Right atrium auricular region (tissue), 2 donors: ENCODE results near the gene BPI. TPM values are rescaled to one million over a fixed set of nuclear protein-coding genes. Genes with fewer than 3 reads are reported as not detected.

Experiments
- DNase-seq: peaks from one replicate; pipeline ENCODE4 v3.0.0-alpha.2; 2019; ENCODE audit warnings: low spot score
- H3K27ac ChIP-seq, 2 donors: fragments of 200-600 bp; sonication (generic); 1 replicate in 1 of 2; 2 replicates in 1 of 2; pipeline ENCODE4 v1.5.1; 2016 to 2019
- H3K27me3 ChIP-seq, 2 donors: fragments of 200-600 bp; sonication (generic); one replicate each; pipeline versions ENCODE4 v1.5.1 to v1.6.0; 2017 to 2019
- H3K36me3 ChIP-seq: fragments of 200-600 bp; sonication (generic); one replicate; pipeline ENCODE4 v1.5.1; 2016
- H3K4me1 ChIP-seq, 2 donors: fragments of 200-600 bp; sonication (generic); one replicate each; pipeline versions ENCODE4 v1.5.1 to v1.6.0; 2017 to 2019
- H3K4me3 ChIP-seq, 2 donors: fragments of 200-600 bp; sonication (generic); 1 replicate in 1 of 2; 2 replicates in 1 of 2; pipeline ENCODE4 v1.5.1; 2017 to 2019; ENCODE audit warnings: mild to moderate bottlenecking in 1 of 2, moderate library complexity in 1 of 2
- H3K9me3 ChIP-seq, 2 donors: fragments of 200-600 bp; sonication (generic); one replicate each; pipeline ENCODE4 v1.5.1; 2019
- total RNA-seq, 2 donors: library from RNA; depleted of rRNA; stranded (reverse); fragments of >200 nt; gene quantifications; one replicate each; pipeline ENCODE4 v1.1.0, GENCODE V29; 2016
- TF ChIP-seq, protein P1 (sequence below), 2 donors: fragments of 200-600 bp; sonication (generic); IDR thresholded peaks; one replicate each; pipeline ENCODE4 v1.5.1; 2019; ENCODE audit warnings: antibody characterized with exemption in 2 of 2

Gene BPI
- total RNA-seq, 2 donors from 2014 or later, result not detected

DNA sequence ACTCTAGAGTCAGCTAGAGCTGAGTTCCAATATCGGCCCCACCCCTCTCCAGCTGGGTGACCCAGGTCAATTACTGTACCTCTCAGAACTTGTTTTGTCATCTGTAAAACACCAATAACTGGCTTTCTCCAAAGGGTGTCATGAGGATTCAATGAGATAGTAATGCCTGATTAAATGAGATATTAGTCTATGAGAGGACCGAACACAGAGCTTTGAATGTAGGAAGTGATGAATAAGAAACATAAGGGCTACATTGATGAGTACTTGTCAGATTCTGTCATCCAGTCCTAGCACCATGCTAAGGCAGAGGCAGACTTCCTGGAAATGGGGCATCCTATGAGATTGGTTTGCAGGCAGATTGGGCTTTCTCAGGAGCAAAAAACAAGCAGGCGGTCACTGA, 20.2 kb downstream of the BPI start:
- TF ChIP-seq, protein P1, sequence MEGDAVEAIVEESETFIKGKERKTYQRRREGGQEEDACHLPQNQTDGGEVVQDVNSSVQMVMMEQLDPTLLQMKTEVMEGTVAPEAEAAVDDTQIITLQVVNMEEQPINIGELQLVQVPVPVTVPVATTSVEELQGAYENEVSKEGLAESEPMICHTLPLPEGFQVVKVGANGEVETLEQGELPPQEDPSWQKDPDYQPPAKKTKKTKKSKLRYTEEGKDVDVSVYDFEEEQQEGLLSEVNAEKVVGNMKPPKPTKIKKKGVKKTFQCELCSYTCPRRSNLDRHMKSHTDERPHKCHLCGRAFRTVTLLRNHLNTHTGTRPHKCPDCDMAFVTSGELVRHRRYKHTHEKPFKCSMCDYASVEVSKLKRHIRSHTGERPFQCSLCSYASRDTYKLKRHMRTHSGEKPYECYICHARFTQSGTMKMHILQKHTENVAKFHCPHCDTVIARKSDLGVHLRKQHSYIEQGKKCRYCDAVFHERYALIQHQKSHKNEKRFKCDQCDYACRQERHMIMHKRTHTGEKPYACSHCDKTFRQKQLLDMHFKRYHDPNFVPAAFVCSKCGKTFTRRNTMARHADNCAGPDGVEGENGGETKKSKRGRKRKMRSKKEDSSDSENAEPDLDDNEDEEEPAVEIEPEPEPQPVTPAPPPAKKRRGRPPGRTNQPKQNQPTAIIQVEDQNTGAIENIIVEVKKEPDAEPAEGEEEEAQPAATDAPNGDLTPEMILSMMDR (IDR thresholded peaks at IDR 0.05), result no peak
- no peaks in the 10 kb centered on the region for H3K9me3 ChIP-seq
- no peaks in the 10 kb centered on the region for H3K36me3 ChIP-seq
- H3K4me3 ChIP-seq, result no peak overlapping the region
- DNase-seq, result no peak
- no peak overlapping the region for H3K27ac ChIP-seq
- no peaks in the 10 kb centered on the region for H3K27me3 ChIP-seq
- no peaks in the 10 kb centered on the region for H3K4me1 ChIP-seq

DNA sequence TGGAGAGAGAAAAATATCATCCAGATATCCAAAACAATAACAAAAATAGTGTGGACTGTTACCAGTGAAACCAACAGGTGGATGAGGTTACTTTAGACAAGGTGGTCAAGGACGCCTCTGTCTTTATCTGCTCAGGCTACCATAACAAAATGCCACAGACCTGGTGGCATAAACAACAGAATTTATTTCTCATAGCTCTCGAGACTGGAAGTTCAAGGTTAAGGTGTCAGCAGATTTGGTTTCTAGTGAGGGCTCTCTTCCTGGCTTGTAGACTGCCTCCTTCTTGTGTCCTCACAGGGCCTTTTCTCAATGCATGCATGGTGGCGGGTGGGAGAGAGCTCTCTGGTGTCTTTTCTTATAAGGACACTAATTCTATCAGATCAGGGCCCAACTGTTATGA, 21.2 kb downstream of the BPI start:
- no peak overlapping the region for H3K4me3 ChIP-seq
- TF ChIP-seq, protein P1 (IDR thresholded peaks at IDR 0.05), result no peak
- H3K36me3 ChIP-seq, result no peaks in the 10 kb centered on the region
- no peak for DNase-seq
- H3K4me1 ChIP-seq, result no peaks in the 10 kb centered on the region
- H3K27ac ChIP-seq, result no peak overlapping the region
- H3K9me3 ChIP-seq, result no peaks in the 10 kb centered on the region
- no peaks in the 10 kb centered on the region for H3K27me3 ChIP-seq

DNA sequence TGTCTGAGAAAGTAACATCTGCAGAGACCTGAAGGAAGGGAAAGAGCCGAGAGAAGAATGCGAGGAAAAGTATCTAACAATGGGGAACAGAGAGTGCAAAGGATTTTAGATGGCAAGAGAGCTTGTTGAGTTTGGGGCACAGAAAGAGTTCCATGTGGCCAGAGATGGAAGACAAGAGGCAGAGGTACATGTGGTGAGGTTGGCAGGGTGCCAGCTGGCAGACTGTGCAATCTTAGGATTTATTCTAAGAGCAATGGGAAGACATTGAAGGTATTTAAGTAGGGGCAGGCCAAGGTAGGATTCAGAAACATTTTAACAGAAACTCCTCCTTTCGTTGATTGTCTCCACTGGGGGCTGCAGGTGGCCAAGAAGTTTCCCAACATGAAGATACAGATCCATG, 21.9 kb downstream of the BPI start:
- H3K27me3 ChIP-seq, result no peaks in the 10 kb centered on the region
- H3K36me3 ChIP-seq, result no peaks in the 10 kb centered on the region
- no peak overlapping the region for H3K27ac ChIP-seq
- no peaks in the 10 kb centered on the region for H3K9me3 ChIP-seq
- no peak for DNase-seq
- no peaks in the 10 kb centered on the region for H3K4me1 ChIP-seq
- no peak overlapping the region for H3K4me3 ChIP-seq
- TF ChIP-seq, protein P1 (IDR thresholded peaks at IDR 0.05), result no peak

DNA sequence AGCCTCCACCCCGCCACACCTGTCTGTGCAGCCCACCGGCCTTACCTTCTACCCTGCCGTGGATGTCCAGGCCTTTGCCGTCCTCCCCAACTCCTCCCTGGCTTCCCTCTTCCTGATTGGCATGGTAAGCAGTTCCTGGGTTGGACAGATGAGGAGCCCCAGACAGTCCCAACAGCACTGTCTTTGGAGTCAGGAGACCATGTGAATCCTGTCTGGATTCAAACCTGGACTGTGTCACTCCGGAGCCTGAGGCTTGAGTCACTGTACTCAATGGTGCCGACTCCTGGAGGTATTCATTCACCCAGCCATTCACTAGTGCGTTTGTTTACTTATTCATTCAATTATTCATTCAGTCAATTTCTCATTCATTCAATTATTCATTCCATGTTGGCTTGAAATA, 22.4 kb downstream of the BPI start:
- Histone ChIP-seq H3K36me3 (no peaks in the 10 kb centered on the region), H3K9me3 (no peaks in the 10 kb centered on the region), H3K4me3 (no peak overlapping the region), H3K27ac (no peak overlapping the region), H3K27me3 (no peaks in the 10 kb centered on the region), H3K4me1 (no peaks in the 10 kb centered on the region)
- TF ChIP-seq, protein P1 (IDR thresholded peaks at IDR 0.05), result no peak
- DNase-seq, result no peak

DNA sequence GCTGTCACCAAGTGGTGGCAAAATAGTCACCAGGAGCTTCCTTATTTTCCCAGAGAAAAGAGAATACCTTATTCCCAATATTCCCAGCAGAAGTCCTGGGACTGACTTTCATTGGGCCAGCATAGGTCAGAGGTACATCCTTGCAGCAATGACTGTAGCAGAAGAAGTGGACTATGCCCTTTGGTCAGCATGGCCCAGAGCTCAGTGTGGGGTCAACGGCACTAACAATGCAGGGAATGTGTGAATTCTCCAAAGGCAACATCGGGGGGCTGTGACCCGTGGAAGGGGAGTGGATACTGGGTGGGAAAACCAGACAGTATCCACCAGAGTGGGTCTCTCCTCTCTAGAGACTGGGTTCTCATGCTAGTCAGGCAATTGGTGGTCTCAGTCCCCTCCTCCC, 26.7 kb downstream of the BPI start:
- Histone ChIP-seq H3K27ac (no peak overlapping the region), H3K4me1 (no peaks in the 10 kb centered on the region), H3K9me3 (no peaks in the 10 kb centered on the region), H3K4me3 (no peak overlapping the region), H3K27me3 (no peaks in the 10 kb centered on the region), H3K36me3 (no peaks in the 10 kb centered on the region)
- DNase-seq, result no peak
- TF ChIP-seq, protein P1 (IDR thresholded peaks at IDR 0.05), result no peak

DNA sequence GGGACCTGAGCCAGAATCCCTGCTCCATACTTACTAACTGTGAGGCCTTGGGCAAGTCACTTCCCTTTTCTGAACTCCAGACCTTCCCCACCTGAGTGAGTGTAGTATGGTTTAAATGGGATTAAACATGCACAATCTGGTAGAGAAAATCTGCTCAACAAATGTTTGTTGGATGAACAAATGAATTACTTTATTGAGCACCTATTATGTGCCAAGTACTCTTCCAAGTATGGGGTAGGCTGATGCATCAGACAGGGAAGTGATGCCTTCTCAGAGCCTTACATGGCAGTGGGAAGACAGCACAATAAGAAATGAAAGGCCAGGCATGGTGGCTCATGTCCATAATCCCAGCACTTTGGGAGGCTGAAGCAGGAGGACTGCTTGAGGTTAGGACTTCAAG, 27.3 kb downstream of the BPI start:
- TF ChIP-seq, protein P1 (IDR thresholded peaks at IDR 0.05), result no peak
- Histone ChIP-seq H3K9me3 (no peaks in the 10 kb centered on the region), H3K36me3 (no peaks in the 10 kb centered on the region), H3K27ac (no peak overlapping the region), H3K27me3 (no peaks in the 10 kb centered on the region), H3K4me1 (no peaks in the 10 kb centered on the region), H3K4me3 (no peak overlapping the region)
- DNase-seq, result no peak
